ENCODE data around the gene C1orf87.

Gene C1orf87

DNA sequence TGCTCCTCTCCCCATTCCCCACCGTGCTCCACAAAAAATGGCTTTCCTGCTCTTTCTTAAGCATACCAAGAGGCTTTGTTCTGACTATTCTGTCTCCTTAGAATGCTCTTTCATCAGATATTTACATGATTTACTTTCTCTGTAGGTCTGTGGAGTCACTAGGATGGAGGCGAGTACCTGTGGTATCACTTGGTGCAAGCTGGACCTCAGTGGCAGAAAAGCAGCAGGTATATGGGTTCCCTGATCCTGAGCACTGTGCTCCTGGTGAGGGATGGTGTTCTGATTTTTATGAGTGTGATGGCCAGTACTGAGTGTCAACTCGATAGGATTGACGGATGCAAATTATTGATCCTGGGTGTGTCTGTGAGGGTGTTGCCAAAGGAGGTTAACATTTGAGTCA is 10.0 kb downstream of the C1orf87 start:
- no peak for DNase-seq (ENCODE audit: low read depth)

DNA sequence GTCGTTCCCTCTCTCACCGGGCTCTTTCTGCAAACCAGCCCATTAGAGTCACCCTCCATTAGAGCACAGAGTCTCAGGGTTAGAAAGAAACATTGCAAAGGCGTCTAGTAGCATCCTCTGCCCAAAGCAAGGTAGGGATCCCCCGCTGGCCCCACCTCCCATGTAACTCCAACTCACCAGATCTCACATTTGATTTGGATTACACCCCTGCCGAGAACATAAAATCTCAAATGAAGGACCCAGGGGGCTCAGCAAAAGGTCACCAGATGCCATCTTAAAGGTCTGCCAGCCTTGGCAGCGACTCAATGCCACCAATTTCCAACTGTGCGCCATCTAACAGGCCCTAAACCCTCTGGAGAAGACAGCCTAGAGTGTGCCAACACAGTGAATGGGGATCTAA is 14.1 kb downstream of the C1orf87 start:
- no peak for DNase-seq (ENCODE audit: low read depth)

- DNase-seq (ENCODE audit: low read depth): no peak
Observed at GRCh38 chr1:60055336-60055735, 18.2 kb downstream of the C1orf87 start.

- DNase-seq (ENCODE audit: low read depth): no peak
Observed at GRCh38 chr1:60054374-60054773, 19.2 kb downstream of the C1orf87 start.

GRCh38 chr1:60052601-60053000 is 21.0 kb downstream of the C1orf87 start:
- DNase-seq (ENCODE audit: low read depth): no peak

- no peak for DNase-seq (ENCODE audit: low read depth)
Observed at GRCh38 chr1:60051191-60051590, 22.4 kb downstream of the C1orf87 start.

DNA sequence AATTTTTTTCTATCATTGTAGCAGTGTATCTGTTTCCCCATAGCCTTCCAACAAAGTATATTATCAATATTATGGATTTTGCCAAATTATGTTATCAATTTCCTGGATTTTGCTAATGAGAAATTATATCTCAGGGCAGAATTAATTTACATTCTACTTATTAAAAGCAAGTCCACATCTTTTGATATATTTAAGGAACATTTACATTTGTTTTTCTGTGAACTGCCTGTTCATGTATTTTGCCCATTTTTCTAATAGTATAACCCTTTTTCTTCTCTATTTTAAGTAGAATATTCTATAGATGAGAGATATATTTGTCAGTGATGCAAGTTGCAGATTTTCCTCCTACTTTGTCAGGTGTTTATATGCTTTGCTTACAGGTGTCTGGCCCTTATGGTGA is 24.4 kb downstream of the C1orf87 start:
- no peak for DNase-seq (ENCODE audit: low read depth)

DNA sequence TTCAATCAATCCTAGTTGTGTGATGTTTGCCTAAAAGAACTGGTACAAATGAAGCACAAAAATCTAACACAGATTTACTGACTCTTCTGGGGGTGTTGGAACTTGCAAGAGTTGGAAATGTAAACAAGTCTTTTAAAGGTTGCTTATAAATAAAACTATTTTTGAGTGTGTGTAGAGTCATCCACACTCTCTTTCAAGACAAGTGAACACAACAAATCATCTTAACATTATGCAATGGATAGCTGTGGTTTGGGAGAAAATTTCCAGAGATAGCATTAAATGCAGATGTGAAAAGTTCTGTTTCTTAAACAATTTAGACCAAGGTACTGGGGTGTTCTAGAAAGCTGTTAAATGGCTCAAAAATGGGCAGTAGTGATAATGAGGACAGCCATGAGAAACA is 28.7 kb downstream of the C1orf87 start:
- no peak for DNase-seq (ENCODE audit: low read depth)

DNA sequence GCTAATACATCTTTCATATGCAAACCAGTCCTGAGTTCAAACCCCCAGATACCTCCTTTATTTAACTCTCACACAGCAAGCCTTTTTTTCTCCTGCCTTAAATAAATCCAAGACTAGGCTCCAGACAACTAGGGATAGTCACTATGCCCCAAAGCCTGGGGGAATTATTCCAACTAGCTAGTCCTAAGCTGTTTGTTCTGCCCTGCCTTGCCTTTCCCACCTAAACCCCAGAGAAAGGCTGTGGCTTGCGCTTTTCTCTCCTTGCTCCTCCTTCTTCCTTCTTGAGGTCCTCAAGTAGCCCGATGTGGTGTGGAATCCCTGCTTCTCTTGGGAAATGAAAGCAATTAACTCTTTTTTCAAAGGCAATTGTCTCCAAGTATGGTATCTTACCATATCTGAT is 31.8 kb downstream of the C1orf87 start:
- DNase-seq (ENCODE audit: low read depth): no peak

DNA sequence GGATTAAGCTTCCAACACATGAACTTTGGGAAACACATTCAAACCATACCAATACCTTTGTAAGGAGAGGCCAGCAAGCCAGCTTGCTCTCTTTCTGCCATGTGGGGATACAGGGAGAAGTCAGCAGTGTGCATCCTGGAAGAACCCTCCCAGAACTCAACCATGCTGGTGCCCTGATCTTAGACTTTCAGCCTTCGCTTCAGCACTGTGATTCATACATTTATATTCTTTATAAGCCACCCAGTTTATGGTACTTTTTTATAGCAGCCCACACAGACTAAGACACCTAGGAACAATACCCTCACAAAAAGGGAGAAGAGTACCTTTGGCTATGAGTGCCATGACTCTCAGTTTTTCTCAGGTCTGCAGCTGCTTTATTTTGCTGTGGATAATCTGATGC is 35.9 kb downstream of the C1orf87 start:
- no peak for DNase-seq (ENCODE audit: low read depth)

GRCh38 chr1:60036856-60037460 is 36.6 kb downstream of the C1orf87 start:
- no peak for DNase-seq (ENCODE audit: low read depth)

DNA sequence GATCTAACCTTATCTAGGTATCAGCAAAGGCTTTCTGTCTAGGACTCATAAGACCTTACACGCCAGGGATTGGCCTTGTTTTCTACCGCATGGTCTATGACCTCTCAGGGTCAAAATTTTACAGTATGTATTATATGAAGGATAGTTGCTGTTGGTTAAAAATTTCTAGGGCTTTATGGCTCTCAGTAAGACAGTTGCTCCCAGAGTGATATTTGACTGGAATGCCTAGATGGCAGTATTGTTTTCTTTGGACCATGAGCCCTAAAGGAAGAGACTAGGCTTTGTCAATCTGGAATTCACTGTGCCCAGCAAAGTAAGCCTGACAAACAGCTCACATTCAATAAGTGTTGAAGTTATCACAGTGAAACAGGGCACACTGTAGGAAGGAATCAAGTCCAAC is 37.6 kb downstream of the C1orf87 start:
- DNase-seq (ENCODE audit: low read depth): no peak

- no peak for DNase-seq (ENCODE audit: low read depth)
Observed at GRCh38 chr1:60034999-60035398, 38.6 kb downstream of the C1orf87 start.

- no peak for DNase-seq (ENCODE audit: low read depth)
Observed at GRCh38 chr1:60033066-60033465, 40.5 kb downstream of the C1orf87 start.

DNA sequence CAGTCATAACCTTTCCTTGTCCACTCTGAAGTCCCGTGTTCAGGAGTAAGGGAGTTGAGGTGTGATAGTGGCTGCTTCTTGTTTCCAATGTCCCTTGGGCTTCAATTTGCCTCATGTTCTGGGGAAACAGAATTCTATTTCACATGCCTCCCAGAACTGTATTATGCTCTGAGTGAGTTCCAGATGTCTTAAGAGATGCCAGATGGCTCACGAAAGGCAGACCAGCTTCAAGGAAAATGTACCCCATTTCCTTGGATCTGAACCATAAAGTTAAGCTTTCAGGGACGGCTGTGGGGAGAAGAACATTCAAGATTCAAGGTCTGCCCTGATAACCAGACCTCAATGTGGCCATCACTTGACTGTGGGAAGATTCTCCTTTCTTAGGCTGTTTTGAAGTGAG is 42.4 kb downstream of the C1orf87 start:
- DNase-seq (ENCODE audit: low read depth): no peak

- no peak for DNase-seq (ENCODE audit: low read depth)
Observed at GRCh38 chr1:60025552-60025951, 48.0 kb downstream of the C1orf87 start.

GRCh38 chr1:60017508-60018205 is 55.9 kb downstream of the C1orf87 start:
- DNase-seq (ENCODE audit: low read depth): no peak

DNA sequence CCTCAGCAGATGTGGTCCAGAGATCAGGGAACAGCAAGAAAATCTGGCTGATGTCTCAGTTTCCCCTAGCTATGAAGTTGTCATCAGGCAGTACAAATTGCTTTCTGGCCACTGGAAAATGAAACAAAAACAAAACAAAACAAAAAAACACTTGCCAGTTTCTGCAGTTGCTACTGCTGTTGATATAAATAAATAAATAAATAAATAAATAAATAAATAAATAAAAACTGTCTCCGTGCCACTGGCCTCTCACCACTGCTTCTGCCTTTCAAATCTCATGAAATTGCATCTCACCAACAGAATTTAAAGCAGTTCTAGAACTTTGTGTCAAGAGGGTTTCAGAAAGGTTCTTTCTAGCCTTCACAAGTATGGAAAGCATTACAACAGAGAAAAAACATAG is 62.9 kb downstream of the C1orf87 start:
- DNase-seq (ENCODE audit: low read depth): no peak

DNA sequence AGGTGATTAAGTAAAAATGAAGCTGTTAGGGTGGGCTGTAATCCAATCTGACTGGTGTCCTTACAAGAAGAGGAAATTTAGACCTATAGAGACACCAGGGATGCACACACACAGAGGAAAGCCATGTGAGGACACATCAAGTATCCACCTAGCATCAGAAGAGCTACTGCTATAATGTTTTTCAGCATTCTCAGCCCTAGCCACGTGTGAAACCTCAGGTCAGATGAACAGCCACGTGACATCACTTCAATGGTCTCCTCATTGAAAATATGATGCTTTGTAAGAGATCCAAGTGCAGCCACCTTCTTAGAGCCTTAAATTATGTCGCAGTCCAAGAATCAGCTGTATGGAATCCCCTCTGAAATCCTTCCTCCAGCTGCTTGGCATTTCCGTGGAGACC is 65.1 kb downstream of the C1orf87 start:
- no peak for DNase-seq (ENCODE audit: low read depth)

DNA sequence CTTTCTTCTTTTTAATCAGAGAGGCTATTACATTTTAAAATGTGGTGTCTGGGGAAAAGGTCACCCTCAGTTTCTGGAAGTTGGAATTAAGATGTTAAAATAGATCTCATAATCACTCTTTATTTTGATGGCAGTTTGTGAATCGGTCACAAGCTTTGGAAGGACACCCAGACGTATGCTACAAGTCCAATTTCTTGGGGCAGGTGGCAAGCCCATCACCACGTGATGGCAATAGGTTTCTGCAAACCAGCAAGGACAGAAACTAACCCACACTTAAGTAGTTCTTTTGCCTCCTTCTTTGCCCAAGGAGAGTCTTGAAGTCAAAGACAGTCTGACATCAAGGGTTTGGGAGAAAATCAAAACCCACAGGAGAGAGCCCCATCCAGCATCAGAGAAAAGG is 72.9 kb downstream of the C1orf87 start:
- no peak for DNase-seq (ENCODE audit: low read depth)

DNA sequence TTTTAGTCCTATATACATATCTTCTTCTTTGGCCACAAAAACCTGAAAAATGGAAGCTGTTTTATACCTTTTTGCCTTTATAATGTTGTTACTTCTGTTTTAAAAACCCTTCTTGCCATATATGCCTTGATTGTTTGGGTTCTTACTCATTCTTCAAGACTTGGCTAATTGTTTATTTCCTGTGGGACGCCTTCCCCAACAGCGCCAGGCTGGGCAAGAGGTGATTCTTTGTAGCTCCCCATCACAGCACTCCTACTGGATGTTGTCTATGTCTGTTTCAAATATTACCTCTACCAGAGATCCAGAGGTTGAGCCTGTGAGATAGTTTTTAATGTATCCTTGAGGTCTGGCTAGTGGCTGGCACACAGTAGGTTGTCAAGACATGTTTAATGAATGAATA is 73.8 kb downstream of the C1orf87 start:
- DNase-seq (ENCODE audit: low read depth): no peak

DNA sequence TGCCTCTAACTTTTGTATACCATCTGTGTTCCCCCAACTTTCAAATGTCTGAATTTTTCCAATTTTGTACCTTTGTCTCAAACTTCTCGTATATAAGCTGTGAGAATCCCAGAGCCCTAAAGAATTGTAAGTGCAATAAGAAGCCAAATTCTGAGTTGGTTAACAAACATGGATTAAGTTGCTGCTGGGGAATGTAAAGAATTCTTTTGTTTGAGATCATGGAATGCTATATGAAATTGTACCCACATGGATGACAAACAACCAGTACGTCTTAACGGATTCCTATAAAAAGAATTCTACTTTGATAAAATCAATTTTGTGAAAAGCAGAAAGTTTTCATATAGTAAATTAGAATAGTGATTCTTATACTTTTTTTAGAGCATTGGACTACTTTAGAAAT is 74.6 kb downstream of the C1orf87 start:
- DNase-seq (ENCODE audit: low read depth): no peak

DNA sequence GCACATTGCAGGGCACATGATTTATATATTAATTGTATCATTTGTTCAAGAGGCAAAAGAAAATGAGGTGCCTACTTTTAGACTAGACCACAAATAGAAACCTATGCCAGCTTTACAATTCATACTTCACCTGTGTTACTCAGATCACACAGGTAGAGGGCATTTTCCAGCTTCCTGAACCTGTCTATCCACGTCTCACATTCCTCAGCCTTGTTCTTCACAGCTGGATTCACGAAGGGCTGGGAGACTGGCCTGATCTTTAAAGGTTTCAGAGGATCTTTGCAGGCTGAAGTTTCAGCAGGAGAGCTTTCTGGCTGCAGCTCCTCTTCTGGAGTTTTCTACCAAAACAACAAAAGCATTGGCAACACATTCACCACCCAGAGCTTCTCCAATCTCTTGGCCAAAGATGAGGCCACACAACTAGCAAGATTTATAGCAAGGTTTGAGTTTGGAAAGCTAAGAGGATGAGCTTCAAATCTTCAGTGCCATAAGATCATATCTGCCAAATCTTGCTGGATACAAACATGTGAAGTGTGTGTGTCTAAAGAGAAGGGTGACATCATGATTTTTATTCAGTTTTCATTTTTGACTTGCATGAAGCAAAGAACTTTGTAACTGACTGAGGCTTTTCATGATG is 76.0 kb downstream of the C1orf87 start:
- no peak for DNase-seq (ENCODE audit: low read depth)
